ENCODE data around the gene MED15. TPM values are rescaled to one million over a fixed set of nuclear protein-coding genes. Genes with fewer than 3 reads are reported as not detected.
"Not testable (repeated sequence)": the region's sequence is repeated elsewhere in the genome, so short reads cannot be mapped to it uniquely, and the experiment has no call there.

The MED15 gene
- total RNA-seq, 1 donor from 2014 or later: 16.7 TPM

- Histone ChIP-seq H3K4me1 (ENCODE audit: control insufficient read depth in 3 of 3, insufficient read depth in 3 of 3, low read length in 3 of 3) (no peaks in the 10 kb centered on the region), H3K9me3 (ENCODE audit: control insufficient read depth in 3 of 3, low read length in 3 of 3) (no peaks in the 10 kb centered on the region), H3K36me3 (ENCODE audit: control insufficient read depth in 3 of 3, insufficient read depth in 3 of 3, low read length in 3 of 3) (no peaks in the 10 kb centered on the region), H3K27ac (ENCODE audit: low read depth, low read length) (no peak overlapping the region), H3K27me3 (ENCODE audit: control insufficient read depth in 3 of 3, insufficient read depth in 3 of 3, low read length in 3 of 3) (peaks cover 4 to 10% (median 5%) of the 10 kb centered on the region in 3 donors), H3K9ac (ENCODE audit: low read depth in 1 of 3, low read length in 3 of 3) (no peak overlapping the region), H3K4me3 (ENCODE audit: low read length in 3 of 3) (no peak overlapping the region)
Measured at GRCh38 chr22:20615533-20616450, 108.4 kb downstream of the MED15 start.

- H3K4me3 ChIP-seq (ENCODE audit: low read length in 3 of 3): no peak overlapping the region
- no peak overlapping the region for H3K27ac ChIP-seq (ENCODE audit: low read depth, low read length)
- H3K9me3 ChIP-seq (ENCODE audit: control insufficient read depth in 3 of 3, low read length in 3 of 3): no peaks in the 10 kb centered on the region
- H3K9ac ChIP-seq (ENCODE audit: low read depth in 1 of 3, low read length in 3 of 3): no peak overlapping the region
- peaks cover 4 to 10% (median 5%) of the 10 kb centered on the region in 3 donors for H3K27me3 ChIP-seq (ENCODE audit: control insufficient read depth in 3 of 3, insufficient read depth in 3 of 3, low read length in 3 of 3)
- H3K36me3 ChIP-seq (ENCODE audit: control insufficient read depth in 3 of 3, insufficient read depth in 3 of 3, low read length in 3 of 3): no peaks in the 10 kb centered on the region
- H3K4me1 ChIP-seq (ENCODE audit: control insufficient read depth in 3 of 3, insufficient read depth in 3 of 3, low read length in 3 of 3): no peaks in the 10 kb centered on the region
Measured at GRCh38 chr22:20616451-20617043, 109.1 kb downstream of the MED15 start.

GRCh38 chr22:20618488-20618887 is 111.1 kb downstream of the MED15 start:
- H3K27ac ChIP-seq (ENCODE audit: low read depth, low read length): no peak overlapping the region
- H3K4me3 ChIP-seq (ENCODE audit: low read length in 3 of 3): no peak overlapping the region
- peaks cover 0 to 4% (median 0%) of the 10 kb centered on the region in 3 donors for H3K27me3 ChIP-seq (ENCODE audit: control insufficient read depth in 3 of 3, insufficient read depth in 3 of 3, low read length in 3 of 3)
- no peaks in the 10 kb centered on the region for H3K36me3 ChIP-seq (ENCODE audit: control insufficient read depth in 3 of 3, insufficient read depth in 3 of 3, low read length in 3 of 3)
- H3K9ac ChIP-seq (ENCODE audit: low read depth in 1 of 3, low read length in 3 of 3): no peak overlapping the region
- no peaks in the 10 kb centered on the region for H3K4me1 ChIP-seq (ENCODE audit: control insufficient read depth in 3 of 3, insufficient read depth in 3 of 3, low read length in 3 of 3)
- no peaks in the 10 kb centered on the region for H3K9me3 ChIP-seq (ENCODE audit: control insufficient read depth in 3 of 3, low read length in 3 of 3)

GRCh38 chr22:20619045-20619892 is 111.9 kb downstream of the MED15 start:
- H3K4me1 ChIP-seq (ENCODE audit: control insufficient read depth in 3 of 3, insufficient read depth in 3 of 3, low read length in 3 of 3): no peaks in the 10 kb centered on the region
- H3K36me3 ChIP-seq (ENCODE audit: control insufficient read depth in 3 of 3, insufficient read depth in 3 of 3, low read length in 3 of 3): no peaks in the 10 kb centered on the region
- H3K9ac ChIP-seq (ENCODE audit: low read depth in 1 of 3, low read length in 3 of 3): no peak overlapping the region
- no peaks in the 10 kb centered on the region for H3K9me3 ChIP-seq (ENCODE audit: control insufficient read depth in 3 of 3, low read length in 3 of 3)
- H3K27ac ChIP-seq (ENCODE audit: low read depth, low read length): no peak overlapping the region
- no peak overlapping the region for H3K4me3 ChIP-seq (ENCODE audit: low read length in 3 of 3)
- H3K27me3 ChIP-seq (ENCODE audit: control insufficient read depth in 3 of 3, insufficient read depth in 3 of 3, low read length in 3 of 3): peaks cover 0 to 4% (median 0%) of the 10 kb centered on the region in 3 donors

- H3K27ac ChIP-seq (ENCODE audit: low read depth, low read length): not testable (repeated sequence)
Measured at GRCh38 chr22:20619893-20620194, 112.4 kb downstream of the MED15 start.

GRCh38 chr22:20621162-20621561 is 113.8 kb downstream of the MED15 start:
- H3K9me3 ChIP-seq (ENCODE audit: control insufficient read depth in 3 of 3, low read length in 3 of 3): no peaks in the 10 kb centered on the region
- H3K27ac ChIP-seq (ENCODE audit: low read depth, low read length): no peak overlapping the region
- no peaks in the 10 kb centered on the region for H3K4me1 ChIP-seq (ENCODE audit: control insufficient read depth in 3 of 3, insufficient read depth in 3 of 3, low read length in 3 of 3)
- no peak overlapping the region for H3K4me3 ChIP-seq (ENCODE audit: low read length in 3 of 3)
- H3K27me3 ChIP-seq (ENCODE audit: control insufficient read depth in 3 of 3, insufficient read depth in 3 of 3, low read length in 3 of 3): peaks cover 0 to 4% (median 0%) of the 10 kb centered on the region in 3 donors
- no peaks in the 10 kb centered on the region for H3K36me3 ChIP-seq (ENCODE audit: control insufficient read depth in 3 of 3, insufficient read depth in 3 of 3, low read length in 3 of 3)
- no peak overlapping the region for H3K9ac ChIP-seq (ENCODE audit: low read depth in 1 of 3, low read length in 3 of 3)

More at GRCh38 chr22:20619893-20620194, 112.4 kb downstream of the MED15 start:
- not testable (repeated sequence) for H3K4me1 ChIP-seq (ENCODE audit: control insufficient read depth in 3 of 3, insufficient read depth in 3 of 3, low read length in 3 of 3); H3K36me3 ChIP-seq (ENCODE audit: control insufficient read depth in 3 of 3, insufficient read depth in 3 of 3, low read length in 3 of 3); H3K27me3 ChIP-seq (ENCODE audit: control insufficient read depth in 3 of 3, insufficient read depth in 3 of 3, low read length in 3 of 3); H3K4me3 ChIP-seq (ENCODE audit: low read length in 3 of 3); H3K9me3 ChIP-seq (ENCODE audit: control insufficient read depth in 3 of 3, low read length in 3 of 3); H3K9ac ChIP-seq (ENCODE audit: low read depth in 1 of 3, low read length in 3 of 3)

- no peak overlapping the region for H3K27ac ChIP-seq (ENCODE audit: low read depth, low read length)
- no peak overlapping the region for H3K4me3 ChIP-seq (ENCODE audit: low read length in 3 of 3)
- no peaks in the 10 kb centered on the region for H3K4me1 ChIP-seq (ENCODE audit: control insufficient read depth in 3 of 3, insufficient read depth in 3 of 3, low read length in 3 of 3)
Measured at GRCh38 chr22:20622650-20623339, 115.4 kb downstream of the MED15 start.

GRCh38 chr22:20624161-20624616 is 116.8 kb downstream of the MED15 start:
- no peaks in the 10 kb centered on the region for H3K4me1 ChIP-seq (ENCODE audit: control insufficient read depth in 3 of 3, insufficient read depth in 3 of 3, low read length in 3 of 3)
- no peaks in the 10 kb centered on the region for H3K9me3 ChIP-seq (ENCODE audit: control insufficient read depth in 3 of 3, low read length in 3 of 3)
- H3K4me3 ChIP-seq (ENCODE audit: low read length in 3 of 3): no peak overlapping the region
- no peak overlapping the region for H3K27ac ChIP-seq (ENCODE audit: low read depth, low read length)
- no peaks in the 10 kb centered on the region for H3K36me3 ChIP-seq (ENCODE audit: control insufficient read depth in 3 of 3, insufficient read depth in 3 of 3, low read length in 3 of 3)
- H3K27me3 ChIP-seq (ENCODE audit: control insufficient read depth in 3 of 3, insufficient read depth in 3 of 3, low read length in 3 of 3): peaks cover 0 to 8% (median 0%) of the 10 kb centered on the region in 3 donors
- no peak overlapping the region for H3K9ac ChIP-seq (ENCODE audit: low read depth in 1 of 3, low read length in 3 of 3)

More at GRCh38 chr22:20622650-20623339, 115.4 kb downstream of the MED15 start:
- Histone ChIP-seq H3K9ac (ENCODE audit: low read depth in 1 of 3, low read length in 3 of 3) (no peak overlapping the region), H3K27me3 (ENCODE audit: control insufficient read depth in 3 of 3, insufficient read depth in 3 of 3, low read length in 3 of 3) (peaks cover 0 to 4% (median 0%) of the 10 kb centered on the region in 3 donors), H3K9me3 (ENCODE audit: control insufficient read depth in 3 of 3, low read length in 3 of 3) (no peaks in the 10 kb centered on the region), H3K36me3 (ENCODE audit: control insufficient read depth in 3 of 3, insufficient read depth in 3 of 3, low read length in 3 of 3) (no peaks in the 10 kb centered on the region)

GRCh38 chr22:20625270-20625669 is 117.9 kb downstream of the MED15 start:
- Histone ChIP-seq H3K9me3 (ENCODE audit: control insufficient read depth in 3 of 3, low read length in 3 of 3) (no peaks in the 10 kb centered on the region), H3K27me3 (ENCODE audit: control insufficient read depth in 3 of 3, insufficient read depth in 3 of 3, low read length in 3 of 3) (peaks cover 0 to 9% (median 0%) of the 10 kb centered on the region in 3 donors), H3K4me1 (ENCODE audit: control insufficient read depth in 3 of 3, insufficient read depth in 3 of 3, low read length in 3 of 3) (no peaks in the 10 kb centered on the region), H3K27ac (ENCODE audit: low read depth, low read length) (no peak overlapping the region), H3K4me3 (ENCODE audit: low read length in 3 of 3) (no peak overlapping the region), H3K36me3 (ENCODE audit: control insufficient read depth in 3 of 3, insufficient read depth in 3 of 3, low read length in 3 of 3) (no peaks in the 10 kb centered on the region), H3K9ac (ENCODE audit: low read depth in 1 of 3, low read length in 3 of 3) (no peak overlapping the region)

All from skeletal muscle tissue (tissue), 4 donors.